NCI-H345 treated with DMSO at 0.1 percent for 48 hours (cell line): ENCODE measurements around the gene TBCB.
"Not testable (repeated sequence)": the region's sequence is repeated elsewhere in the genome, so short reads cannot be mapped to it uniquely, and the experiment has no call there.

Experiments used
- DNase-seq: peaks from one replicate; lab custom pipeline; 2025; ENCODE audit not compliant: unreplicated experiment; lab: John Stamatoyannopoulos, UW

TBCB gene

GRCh38 chr19:36115453-36116343 is at the start of gene TBCB:
TBCB (plus strand) TSS chr19:36115468; CDS start chr19:36115561, 93 bp downstream.
- peak; percentile 47 for DNase-seq

GRCh38 chr19:36067681-36068080 is 47.6 kb upstream of the TBCB start:
- DNase-seq: no peak

- not testable (repeated sequence) for DNase-seq
Observed at GRCh38 chr19:36068810-36069499, 46.3 kb upstream of the TBCB start.

GRCh38 chr19:36072081-36072480 is 43.2 kb upstream of the TBCB start:
- DNase-seq: no peak

- no peak for DNase-seq
Observed at GRCh38 chr19:36073121-36073876, 42.0 kb upstream of the TBCB start.

GRCh38 chr19:36079389-36079945 is 35.8 kb upstream of the TBCB start:
- DNase-seq: no peak

- DNase-seq: no peak
Observed at GRCh38 chr19:36081385-36081784, 33.9 kb upstream of the TBCB start.

GRCh38 chr19:36081894-36082293 is 33.4 kb upstream of the TBCB start:
- DNase-seq: no peak

- no peak for DNase-seq
Observed at GRCh38 chr19:36082916-36083315, 32.4 kb upstream of the TBCB start.

GRCh38 chr19:36084231-36085009 is 30.8 kb upstream of the TBCB start:
- no peak for DNase-seq

- DNase-seq: no peak
Observed at GRCh38 chr19:36086326-36086725, 28.9 kb upstream of the TBCB start.

- no peak for DNase-seq
Observed at GRCh38 chr19:36089847-36090246, 25.4 kb upstream of the TBCB start.

GRCh38 chr19:36090910-36091695 is 24.2 kb upstream of the TBCB start:
- DNase-seq: no peak

- no peak for DNase-seq
Observed at GRCh38 chr19:36092566-36092965, 22.7 kb upstream of the TBCB start.

GRCh38 chr19:36093146-36093662 is 22.1 kb upstream of the TBCB start:
- no peak for DNase-seq

GRCh38 chr19:36093687-36094086 is 21.6 kb upstream of the TBCB start:
- DNase-seq: no peak

GRCh38 chr19:36097036-36097435 is 18.2 kb upstream of the TBCB start:
- DNase-seq: no peak

GRCh38 chr19:36099166-36099785 is 16.0 kb upstream of the TBCB start:
- no peak for DNase-seq

- no peak for DNase-seq
Observed at GRCh38 chr19:36100476-36100875, 14.8 kb upstream of the TBCB start.
